HepG2 (cell line): Measurements from ENCODE around the gene ZNF132. TPM values are rescaled to one million over a fixed set of nuclear protein-coding genes. Genes with fewer than 3 reads are reported as not detected.
A peak's percentile ranks its signal among the peaks of the same experiment; 100 is the strongest.

Experiments used
- ADNP ChIP-seq: sonication (generic); formaldehyde crosslinking; IDR thresholded peaks from 2 replicates; pipeline ENCODE4 v1.4.0; 2020; ENCODE audit warnings: missing genetic modification reagents
- AGO2 ChIP-seq: fragments of 200-400 bp; formaldehyde crosslinking; optimal IDR thresholded peaks from 2 replicates; pipeline ENCODE3; 2017; ENCODE audit warnings: mild to moderate bottlenecking, low read depth, low read length, moderate library complexity
- ATRX ChIP-seq: sonication (generic); formaldehyde crosslinking; IDR thresholded peaks from 2 replicates; pipeline ENCODE4 v1.4.0; 2020; ENCODE audit warnings: missing genetic modification reagents, borderline replicate concordance
- CHD2 ChIP-seq: IDR thresholded peaks from 2 replicates; pipeline ENCODE4 v1.6.1; 2011; ENCODE audit warnings: low read depth, low read length, improper control_type of control experiment
- ELF3 ChIP-seq: IDR thresholded peaks from 2 replicates; pipeline ENCODE4 v1.6.1; 2016; ENCODE audit warnings: missing genetic modification reagents, missing compliant biosample characterization
- EP300 ChIP-seq, 3 experiments: sonication (generic) in 1 of 3; formaldehyde crosslinking in 1 of 3; IDR thresholded peaks; 2 replicates each; pipeline versions ENCODE4 v1.5.1 to v1.6.1; 2011 to 2020; ENCODE audit warnings: low read depth in 2 of 3, low read length in 2 of 3, borderline replicate concordance in 1 of 3, improper control_type of control experiment in 1 of 3, mild to moderate bottlenecking in 1 of 3, missing genetic modification reagents in 1 of 3, moderate library complexity in 1 of 3
- GTF3A ChIP-seq: sonication (generic); formaldehyde crosslinking; conservative IDR thresholded peaks from 2 replicates; pipeline ENCODE4 v1.4.0; 2020; ENCODE audit warnings: mild to moderate bottlenecking, missing genetic modification reagents
- KDM6A ChIP-seq: IDR thresholded peaks from 2 replicates; pipeline ENCODE4 v1.6.1; 2016; ENCODE audit warnings: low read depth
- NCOA1 ChIP-seq: sonication (generic); formaldehyde crosslinking; IDR thresholded peaks from 2 replicates; pipeline ENCODE4 v1.9.0; 2021; ENCODE audit warnings: missing genetic modification reagents
- POLR2AphosphoS2 ChIP-seq: IDR thresholded peaks from 2 replicates; pipeline ENCODE4 v1.6.1; 2011; ENCODE audit warnings: low read depth, low read length, improper control_type of control experiment
- SYNCRIP ChIP-seq: fragments of 200-400 bp; formaldehyde crosslinking; IDR thresholded peaks from 2 replicates; pipeline ENCODE4 v1.6.1; 2018; ENCODE audit warnings: mild to moderate bottlenecking, low read depth, low read length; ENCODE audit not compliant: insufficient read depth
- ZNF10 ChIP-seq: sonication (generic); formaldehyde crosslinking; IDR thresholded peaks from 2 replicates; pipeline ENCODE4 v1.4.0; 2020; ENCODE audit warnings: mild to moderate bottlenecking, low read depth, missing genetic modification reagents, borderline replicate concordance
- ZNF12 ChIP-seq: sonication (generic); formaldehyde crosslinking; IDR thresholded peaks from 2 replicates; pipeline ENCODE4 v1.5.0; 2020; ENCODE audit warnings: missing genetic modification reagents
- ZNF256 ChIP-seq: sonication (generic); formaldehyde crosslinking; conservative IDR thresholded peaks from 2 replicates; pipeline ENCODE4 v1.4.0; 2020; ENCODE audit warnings: missing genetic modification reagents
- ZNF30 ChIP-seq: sonication (generic); formaldehyde crosslinking; IDR thresholded peaks from 2 replicates; pipeline ENCODE4 v1.5.0; 2020; ENCODE audit warnings: mild to moderate bottlenecking, missing genetic modification reagents
- ZNF510 ChIP-seq: sonication (generic); formaldehyde crosslinking; IDR thresholded peaks from 2 replicates; pipeline ENCODE4 v1.4.0; 2020; ENCODE audit warnings: low read depth, mild to moderate bottlenecking, missing genetic modification reagents
- ZNF557 ChIP-seq: sonication (generic); formaldehyde crosslinking; IDR thresholded peaks from 2 replicates; pipeline ENCODE4 v1.4.0; 2020; ENCODE audit warnings: missing genetic modification reagents
- ZSCAN21 ChIP-seq: sonication (generic); formaldehyde crosslinking; IDR thresholded peaks from 2 replicates; pipeline ENCODE4 v1.8.0; 2022; ENCODE audit warnings: mild to moderate bottlenecking, missing genetic modification reagents, moderate library complexity, borderline replicate concordance
- polyA plus RNA-seq, 8 experiments: library from polyadenylated mRNA; depleted of rRNA in 3 of 8; stranded (reverse) in 7 of 8; unstranded in 1 of 8; fragments of >200 nt; fragmentation: Illumina TruSeq in 4 of 8; extraction: Trizol in 4 of 8; gene quantifications; 2 replicates each; pipeline versions ENCODE4 v1.2.1 to v1.2.3, GENCODE V29; 2011 to 2016; ENCODE audit warnings: low read depth in 4 of 8, missing spikeins in 1 of 8, mixed read lengths in 1 of 8; ENCODE audit not compliant: insufficient read depth in 1 of 8
- total RNA-seq, 5 experiments: library from RNA; depleted of rRNA; stranded (reverse); fragments of >200 nt; fragmentation: Illumina TruSeq; extraction: Trizol; gene quantifications; 2 replicates each; pipeline ENCODE4 v1.2.3, GENCODE V29; 2016; ENCODE audit warnings: low read depth in 1 of 5
- TF ChIP-seq, protein P1 (sequence below): sonication (generic); formaldehyde crosslinking; IDR thresholded peaks from 2 replicates; pipeline ENCODE4 v1.4.0; 2020; ENCODE audit warnings: mild to moderate bottlenecking, missing genetic modification reagents, borderline replicate concordance
- TF ChIP-seq, protein P2 (sequence below): sonication (generic); formaldehyde crosslinking; IDR thresholded peaks from 2 replicates; pipeline ENCODE4 v1.4.0; 2020; ENCODE audit warnings: mild to moderate bottlenecking, low read depth, missing genetic modification reagents
- TF ChIP-seq, protein P3 (sequence below), 2 experiments: sonication (generic) in 1 of 2; formaldehyde crosslinking in 1 of 2; IDR thresholded peaks; 2 replicates each; pipeline versions ENCODE4 v1.5.1 to v1.6.1; 2011 to 2020; ENCODE audit warnings: borderline replicate concordance in 1 of 2, low read depth in 1 of 2, low read length in 1 of 2, mild to moderate bottlenecking in 1 of 2, missing genetic modification reagents in 1 of 2, moderate library complexity in 1 of 2
- TF ChIP-seq, protein P4 (sequence below): sonication (generic); formaldehyde crosslinking; IDR thresholded peaks from 2 replicates; pipeline ENCODE4 v1.8.0; 2022; ENCODE audit warnings: mild to moderate bottlenecking, missing genetic modification reagents, moderate library complexity

Gene ZNF132
- total and polyA plus RNA-seq, 2 of the 13 experiments (the other 11 are each of a cell fraction or from before 2014, with no cell fraction given): not detected

DNA sequence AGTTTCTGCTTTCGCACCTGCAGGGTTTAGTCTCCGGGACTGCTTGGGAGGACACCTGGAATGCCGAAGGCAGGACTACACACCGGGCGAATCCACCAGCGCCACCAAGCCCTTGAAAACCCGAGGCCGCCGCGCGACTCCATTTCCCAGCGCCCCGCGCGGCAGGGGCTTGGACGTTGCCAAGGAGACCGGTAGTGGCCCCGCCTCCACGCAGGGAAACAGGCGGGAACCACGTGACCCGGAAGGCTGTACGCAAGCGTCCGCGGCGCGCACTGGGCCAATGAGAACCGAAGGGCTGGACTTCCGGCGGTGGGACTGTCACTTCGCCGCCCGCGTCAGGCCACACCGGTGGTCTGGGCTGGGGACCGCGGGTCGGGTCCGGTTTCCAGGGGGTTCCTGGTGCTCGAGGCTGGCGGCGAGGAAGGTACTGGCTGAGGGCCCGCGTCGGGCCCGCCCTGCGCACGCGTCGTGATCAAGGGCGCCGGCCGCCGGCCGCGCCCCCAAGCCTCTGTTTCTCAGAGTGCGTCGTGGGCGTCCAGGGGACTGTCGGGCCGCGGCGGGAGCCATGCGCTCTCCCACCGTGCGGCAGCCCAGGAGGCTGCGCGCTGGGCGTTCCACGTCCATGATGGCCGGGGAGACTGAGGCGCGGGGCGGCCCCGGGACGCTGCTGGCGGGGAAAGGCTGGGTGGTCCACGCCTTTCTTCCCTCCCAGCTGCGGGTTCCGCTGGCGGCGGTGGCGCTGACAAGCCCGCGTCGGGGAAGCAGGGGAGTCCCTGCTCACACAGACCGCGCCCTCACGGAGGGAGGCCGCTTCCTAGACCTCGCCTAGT is 27.0 kb upstream of the ZNF132 start, which contains the start of gene ZNF324 (continued):
- TF ChIP-seq POLR2AphosphoS2: no peak
- TF ChIP-seq SYNCRIP: no peak
- no peak for TF ChIP-seq CHD2
- no peak for TF ChIP-seq GTF3A
- TF ChIP-seq ATRX (CRISPR knock-in tag): no peak
- TF ChIP-seq ZNF30 (CRISPR knock-in tag): no peak
- TF ChIP-seq, protein P1, sequence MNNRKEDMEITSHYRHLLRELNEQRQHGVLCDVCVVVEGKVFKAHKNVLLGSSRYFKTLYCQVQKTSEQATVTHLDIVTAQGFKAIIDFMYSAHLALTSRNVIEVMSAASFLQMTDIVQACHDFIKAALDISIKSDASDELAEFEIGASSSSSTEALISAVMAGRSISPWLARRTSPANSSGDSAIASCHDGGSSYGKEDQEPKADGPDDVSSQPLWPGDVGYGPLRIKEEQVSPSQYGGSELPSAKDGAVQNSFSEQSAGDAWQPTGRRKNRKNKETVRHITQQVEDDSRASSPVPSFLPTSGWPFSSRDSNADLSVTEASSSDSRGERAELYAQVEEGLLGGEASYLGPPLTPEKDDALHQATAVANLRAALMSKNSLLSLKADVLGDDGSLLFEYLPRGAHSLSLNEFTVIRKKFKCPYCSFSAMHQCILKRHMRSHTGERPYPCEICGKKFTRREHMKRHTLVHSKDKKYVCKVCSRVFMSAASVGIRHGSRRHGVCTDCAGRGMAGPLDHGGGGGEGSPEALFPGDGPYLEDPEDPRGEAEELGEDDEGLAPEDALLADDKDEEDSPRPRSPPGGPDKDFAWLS: no peak; the same call in 1 of the 2 replicates
- TF ChIP-seq, protein P2, sequence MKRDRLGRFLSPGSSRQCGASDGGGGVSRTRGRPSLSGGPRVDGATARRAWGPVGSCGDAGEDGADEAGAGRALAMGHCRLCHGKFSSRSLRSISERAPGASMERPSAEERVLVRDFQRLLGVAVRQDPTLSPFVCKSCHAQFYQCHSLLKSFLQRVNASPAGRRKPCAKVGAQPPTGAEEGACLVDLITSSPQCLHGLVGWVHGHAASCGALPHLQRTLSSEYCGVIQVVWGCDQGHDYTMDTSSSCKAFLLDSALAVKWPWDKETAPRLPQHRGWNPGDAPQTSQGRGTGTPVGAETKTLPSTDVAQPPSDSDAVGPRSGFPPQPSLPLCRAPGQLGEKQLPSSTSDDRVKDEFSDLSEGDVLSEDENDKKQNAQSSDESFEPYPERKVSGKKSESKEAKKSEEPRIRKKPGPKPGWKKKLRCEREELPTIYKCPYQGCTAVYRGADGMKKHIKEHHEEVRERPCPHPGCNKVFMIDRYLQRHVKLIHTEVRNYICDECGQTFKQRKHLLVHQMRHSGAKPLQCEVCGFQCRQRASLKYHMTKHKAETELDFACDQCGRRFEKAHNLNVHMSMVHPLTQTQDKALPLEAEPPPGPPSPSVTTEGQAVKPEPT (CRISPR knock-in tag): no peak; the same call in 1 of the 2 replicates
- TF ChIP-seq ZNF10 (CRISPR knock-in tag): no peak
- TF ChIP-seq KDM6A (CRISPR knock-in tag): no peak
- TF ChIP-seq ZNF12: no peak
- TF ChIP-seq ZNF510 (CRISPR knock-in tag): no peak
- TF ChIP-seq ADNP (CRISPR knock-in tag): no peak
- peak; percentile 36; the same call in 1 of the 2 replicates for TF ChIP-seq ELF3 (CRISPR knock-in tag)
- no peak for TF ChIP-seq ZNF557 (CRISPR knock-in tag)
- peak; percentile 56 for TF ChIP-seq AGO2
- TF ChIP-seq NCOA1 (CRISPR knock-in tag): no peak
- TF ChIP-seq, protein P3, sequence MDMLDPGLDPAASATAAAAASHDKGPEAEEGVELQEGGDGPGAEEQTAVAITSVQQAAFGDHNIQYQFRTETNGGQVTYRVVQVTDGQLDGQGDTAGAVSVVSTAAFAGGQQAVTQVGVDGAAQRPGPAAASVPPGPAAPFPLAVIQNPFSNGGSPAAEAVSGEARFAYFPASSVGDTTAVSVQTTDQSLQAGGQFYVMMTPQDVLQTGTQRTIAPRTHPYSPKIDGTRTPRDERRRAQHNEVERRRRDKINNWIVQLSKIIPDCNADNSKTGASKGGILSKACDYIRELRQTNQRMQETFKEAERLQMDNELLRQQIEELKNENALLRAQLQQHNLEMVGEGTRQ (IDR thresholded peaks at IDR 0.05; ENCODE audit: low read depth, low read length): peak; percentile 94
- TF ChIP-seq, protein P3 (CRISPR knock-in tag; IDR thresholded peaks at IDR 0.05; ENCODE audit: borderline replicate concordance): peak; percentile 95; the same call in 1 of the 2 replicates
- TF ChIP-seq ZNF256 (CRISPR knock-in tag): no peak
- TF ChIP-seq EP300 (IDR thresholded peaks at IDR 0.05; ENCODE audit: low read depth in 2 of 2, low read length in 2 of 2): no peak
- TF ChIP-seq EP300 (CRISPR knock-in tag; IDR thresholded peaks at IDR 0.05; ENCODE audit: borderline replicate concordance): no peak
- no peak; the same call in 1 of the 2 replicates for TF ChIP-seq ZSCAN21 (CRISPR knock-in tag)
- TF ChIP-seq, protein P4, sequence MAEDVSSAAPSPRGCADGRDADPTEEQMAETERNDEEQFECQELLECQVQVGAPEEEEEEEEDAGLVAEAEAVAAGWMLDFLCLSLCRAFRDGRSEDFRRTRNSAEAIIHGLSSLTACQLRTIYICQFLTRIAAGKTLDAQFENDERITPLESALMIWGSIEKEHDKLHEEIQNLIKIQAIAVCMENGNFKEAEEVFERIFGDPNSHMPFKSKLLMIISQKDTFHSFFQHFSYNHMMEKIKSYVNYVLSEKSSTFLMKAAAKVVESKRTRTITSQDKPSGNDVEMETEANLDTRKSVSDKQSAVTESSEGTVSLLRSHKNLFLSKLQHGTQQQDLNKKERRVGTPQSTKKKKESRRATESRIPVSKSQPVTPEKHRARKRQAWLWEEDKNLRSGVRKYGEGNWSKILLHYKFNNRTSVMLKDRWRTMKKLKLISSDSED (CRISPR knock-in tag): no peak
